DMS114 treated with DMSO at 0.1 percent for 48 hours (cell line): ENCODE data around the gene ANKK1.

Source experiments
- DNase-seq: peaks from one replicate; lab custom pipeline; 2025; ENCODE audit not compliant: unreplicated experiment; lab: John Stamatoyannopoulos, UW

Gene ANKK1

DNA sequence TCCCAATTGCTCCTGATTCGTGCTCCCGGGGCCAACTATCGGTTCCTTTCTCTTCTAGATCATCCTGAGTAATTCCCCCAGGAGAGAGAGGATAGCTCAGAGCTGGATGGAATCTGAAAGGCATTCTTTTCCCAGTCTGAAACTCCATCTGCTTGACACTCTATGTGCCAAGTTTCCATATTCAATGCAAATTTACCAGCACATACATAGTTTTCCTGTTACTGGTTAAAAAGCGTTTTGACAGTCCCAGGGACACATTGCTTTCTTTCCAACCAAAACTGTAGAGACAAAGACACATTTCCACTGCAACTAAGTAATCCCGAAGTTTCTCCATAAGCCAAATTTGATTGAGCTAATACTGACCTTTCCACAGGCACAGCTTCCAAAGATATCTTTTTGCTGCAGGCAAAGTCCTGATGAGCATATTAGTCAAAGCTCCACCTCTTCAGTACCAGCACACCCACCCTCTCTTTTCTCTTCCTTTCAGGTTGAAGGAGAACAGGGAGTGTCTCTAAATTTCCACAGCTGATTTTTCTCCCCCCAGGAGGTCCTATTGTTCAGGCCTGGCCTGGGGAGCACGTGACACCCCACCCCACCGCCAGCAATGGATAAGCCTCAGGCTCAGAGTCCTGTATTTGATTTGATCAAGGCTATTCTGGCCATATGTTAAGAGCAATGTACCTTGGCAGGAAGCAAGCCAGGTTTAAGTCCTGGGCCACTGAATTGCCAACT, 9.7 kb upstream of the ANKK1 start:
- no peak for DNase-seq

DNA sequence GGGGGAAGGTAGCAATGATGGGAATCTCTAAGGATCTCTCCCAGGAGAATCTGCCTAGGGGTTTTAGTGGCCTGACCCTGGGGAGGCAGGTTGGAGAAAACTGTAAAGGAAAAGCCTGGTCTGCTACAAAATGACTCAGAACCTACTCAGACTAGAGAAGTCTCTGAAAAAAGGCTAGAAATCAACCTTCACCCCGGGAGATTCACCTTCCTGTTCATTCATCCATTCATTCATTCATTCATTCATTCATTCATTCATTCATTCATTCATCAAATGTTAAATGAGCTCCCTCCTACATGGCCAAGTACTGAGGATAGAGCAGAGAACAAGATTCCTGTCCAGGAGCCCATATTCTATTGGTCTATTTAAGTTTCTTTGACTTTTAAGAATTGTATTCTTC, 8.9 kb upstream of the ANKK1 start:
- no peak for DNase-seq

DNA sequence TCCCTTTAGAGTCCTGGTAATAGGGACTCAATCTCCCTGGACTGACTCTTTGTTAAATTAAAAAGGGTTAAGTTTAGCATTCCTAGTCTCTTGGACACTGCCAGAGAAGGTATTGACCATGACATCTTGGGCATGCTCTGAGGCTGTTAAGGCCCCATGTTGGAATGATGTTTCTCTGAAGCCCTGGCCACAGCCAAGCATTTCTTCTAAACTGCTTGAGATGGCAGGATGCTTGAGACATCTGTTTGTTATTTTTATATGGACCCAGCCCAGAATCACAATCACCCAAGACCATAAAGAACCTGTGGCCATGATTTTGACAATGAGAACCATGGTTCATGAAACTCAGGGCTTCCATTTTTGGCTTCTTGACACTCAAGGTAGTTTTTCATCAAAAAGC, 5.5 kb upstream of the ANKK1 start:
- DNase-seq: no peak

DNA sequence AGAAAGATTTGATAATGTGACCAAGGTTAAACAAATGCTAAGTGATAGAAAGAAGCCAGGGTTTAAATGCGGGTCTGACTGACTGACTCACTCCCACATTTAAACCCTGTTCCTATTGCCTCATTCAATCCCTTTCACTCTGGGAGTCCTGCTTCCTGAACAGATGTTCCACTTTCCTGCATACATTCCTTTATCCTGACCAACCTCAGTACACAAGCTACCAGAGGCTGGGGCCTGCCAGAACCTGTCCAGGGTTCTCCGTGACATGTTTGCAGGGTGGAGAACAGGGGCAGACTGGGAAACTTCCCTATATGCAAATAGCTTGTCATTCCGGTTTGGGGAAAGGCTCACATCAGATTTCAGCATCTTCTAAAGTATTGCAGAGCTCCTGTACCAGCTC, 3.0 kb upstream of the ANKK1 start:
- no peak for DNase-seq

- DNase-seq: no peak
Observed at GRCh38 chr11:113385749-113386148, 1.8 kb upstream of the ANKK1 start.

GRCh38 chr11:113386866-113387265, 713 bp upstream of the ANKK1 start:
- no peak for DNase-seq

DNA sequence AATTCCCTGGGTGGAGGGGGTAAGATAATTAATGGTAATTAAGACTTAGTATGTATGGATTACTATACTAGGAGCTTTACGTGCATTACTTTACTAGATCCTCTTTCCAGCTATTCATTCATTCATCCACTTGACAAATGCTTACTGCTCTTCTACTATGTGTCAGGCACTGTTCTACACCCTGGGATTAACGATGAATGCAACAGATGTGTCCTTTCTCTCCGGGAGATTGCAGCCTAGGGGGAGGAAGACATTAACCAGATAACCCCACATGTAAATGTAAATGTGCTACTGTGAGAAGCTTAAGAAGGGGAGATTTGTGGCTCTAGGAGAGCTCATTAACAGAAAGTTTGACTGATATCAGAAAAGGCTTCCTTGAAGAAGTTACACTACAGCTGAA, 1.7 kb downstream of the ANKK1 start:
- no peak for DNase-seq

GRCh38 chr11:113392236-113392921, 4.8 kb downstream of the ANKK1 start:
- DNase-seq: no peak

DNA sequence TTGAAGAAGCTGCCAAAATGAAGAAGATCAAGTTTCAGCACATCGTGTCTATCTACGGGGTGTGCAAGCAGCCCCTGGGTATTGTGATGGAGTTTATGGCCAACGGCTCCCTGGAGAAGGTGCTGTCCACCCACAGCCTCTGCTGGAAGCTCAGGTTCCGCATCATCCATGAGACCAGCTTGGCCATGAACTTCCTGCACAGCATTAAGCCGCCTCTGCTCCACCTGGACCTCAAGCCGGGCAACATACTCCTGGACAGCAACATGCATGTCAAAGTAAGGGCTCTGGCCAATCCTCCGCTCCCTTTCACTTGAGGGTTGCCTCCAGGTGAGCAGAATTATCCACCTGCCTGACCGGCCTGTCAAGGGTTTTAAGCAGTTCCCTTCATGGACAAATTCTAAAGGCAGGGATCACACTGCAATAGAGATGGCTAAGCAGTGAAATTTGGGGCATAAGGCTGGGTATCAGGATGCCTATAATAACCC, 6.0 kb downstream of the ANKK1 start:
- no peak for DNase-seq

DNA sequence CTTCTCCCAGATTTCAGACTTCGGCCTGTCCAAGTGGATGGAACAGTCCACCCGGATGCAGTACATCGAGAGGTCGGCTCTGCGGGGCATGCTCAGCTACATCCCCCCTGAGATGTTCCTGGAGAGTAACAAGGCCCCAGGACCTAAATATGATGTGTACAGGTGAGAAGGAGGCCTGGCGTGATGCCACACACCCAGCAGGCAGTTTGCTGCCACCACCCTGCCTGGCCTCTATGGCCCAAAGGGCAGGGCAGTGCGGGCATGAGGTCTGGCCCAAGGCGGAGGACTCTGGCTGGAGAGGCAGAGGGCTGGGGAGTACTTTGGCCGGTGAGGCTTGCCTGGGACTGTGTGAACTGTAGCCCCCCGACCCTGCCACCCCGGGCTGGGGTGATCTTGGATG, 7.3 kb downstream of the ANKK1 start:
- no peak for DNase-seq

GRCh38 chr11:113395782-113396336, 8.3 kb downstream of the ANKK1 start:
- no peak for DNase-seq

- DNase-seq: no peak
Observed at GRCh38 chr11:113396690-113397089, 9.1 kb downstream of the ANKK1 start.

- no peak for DNase-seq
Observed at GRCh38 chr11:113397212-113397611, 9.6 kb downstream of the ANKK1 start.

DNA sequence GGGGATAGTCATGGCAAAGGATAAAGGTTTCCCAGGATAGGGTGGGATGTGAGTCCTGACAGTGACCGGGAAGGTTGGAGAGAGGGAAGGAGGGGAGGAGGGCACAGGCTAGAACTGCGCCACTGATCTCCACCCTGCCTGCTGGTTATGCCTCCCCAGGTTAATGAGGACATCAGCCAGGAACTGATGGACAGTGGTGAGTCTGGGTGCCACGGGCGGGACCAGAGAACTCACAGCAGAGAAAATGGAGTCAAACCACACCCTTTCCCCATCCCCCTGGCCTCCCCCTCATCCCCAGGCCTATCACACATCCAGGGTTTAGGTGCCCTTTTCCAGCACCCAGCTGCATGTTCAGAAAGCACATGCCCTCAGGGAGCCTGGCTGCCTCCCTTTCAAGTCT, 10.2 kb downstream of the ANKK1 start:
- DNase-seq: no peak

DNA sequence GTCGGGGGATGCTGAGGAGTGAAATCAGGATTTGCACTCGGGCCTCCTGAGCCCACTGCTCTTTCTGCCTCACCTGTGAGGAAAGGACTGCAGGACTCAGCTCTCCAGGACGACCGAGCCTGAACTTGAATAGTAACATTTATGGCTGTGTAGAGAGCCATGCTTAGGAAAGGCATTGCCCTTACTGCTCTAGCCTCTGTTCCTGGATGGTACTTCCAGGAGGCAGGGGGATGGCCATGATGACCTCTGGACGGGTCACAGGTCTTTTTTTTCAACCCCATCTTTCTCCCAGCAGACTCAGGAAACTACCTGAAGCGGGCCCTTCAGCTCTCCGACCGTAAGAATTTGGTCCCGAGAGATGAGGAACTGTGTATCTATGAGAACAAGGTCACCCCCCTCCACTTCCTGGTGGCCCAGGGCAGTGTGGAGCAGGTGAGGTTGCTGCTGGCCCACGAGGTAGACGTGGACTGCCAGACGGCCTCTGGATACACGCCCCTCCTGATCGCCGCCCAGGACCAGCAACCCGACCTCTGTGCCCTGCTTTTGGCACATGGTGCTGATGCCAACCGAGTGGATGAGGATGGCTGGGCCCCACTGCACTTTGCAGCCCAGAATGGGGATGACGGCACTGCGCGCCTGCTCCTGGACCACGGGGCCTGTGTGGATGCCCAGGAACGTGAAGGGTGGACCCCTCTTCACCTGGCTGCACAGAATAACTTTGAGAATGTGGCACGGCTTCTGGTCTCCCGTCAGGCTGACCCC, 11.3 kb downstream of the ANKK1 start:
- DNase-seq: no peak

GRCh38 chr11:113400631-113401230, 13.2 kb downstream of the ANKK1 start:
- DNase-seq: no peak

- DNase-seq: no peak
Observed at GRCh38 chr11:113401718-113402117, 14.1 kb downstream of the ANKK1 start.

- DNase-seq: no peak
Observed at GRCh38 chr11:113404859-113405430, 17.4 kb downstream of the ANKK1 start.

DNA sequence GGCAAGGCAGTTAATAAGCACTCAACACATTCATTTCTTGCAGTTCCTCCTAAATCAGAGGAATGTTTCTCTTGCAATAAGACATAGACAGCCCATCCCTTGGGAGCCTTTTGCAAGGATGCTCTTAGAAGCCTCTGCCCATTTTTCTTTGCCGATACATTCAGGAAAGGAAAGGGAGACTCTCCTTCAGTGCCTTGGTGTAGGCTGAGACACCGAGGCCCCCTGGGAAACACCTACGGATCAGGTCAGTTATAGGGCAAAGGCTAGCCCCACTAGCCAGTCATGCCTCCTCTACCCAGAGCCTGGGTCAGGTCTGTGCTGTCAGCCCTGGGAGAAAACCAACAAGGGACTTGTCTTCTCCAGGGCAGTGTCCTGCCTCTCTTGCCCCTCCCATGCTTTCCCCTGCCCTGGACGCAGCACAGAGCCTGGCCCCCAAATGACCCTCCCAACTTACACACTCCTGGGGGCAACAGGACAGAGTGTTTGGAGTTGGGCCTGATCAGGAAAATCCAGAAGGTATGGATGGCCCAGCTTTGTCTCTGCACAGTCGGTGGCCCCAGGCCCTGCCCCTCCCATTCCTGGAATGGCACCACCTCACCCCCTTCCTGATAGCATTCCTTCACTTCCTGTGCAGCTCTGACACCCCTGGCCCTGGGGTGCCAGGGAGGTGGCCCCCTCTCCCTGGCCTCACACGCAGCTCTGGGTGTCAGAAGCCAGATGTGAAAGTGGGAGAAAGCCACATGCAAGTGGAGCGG, 18.3 kb downstream of the ANKK1 start:
- no peak for DNase-seq

- no peak for DNase-seq
Observed at GRCh38 chr11:113407163-113407562, 19.6 kb downstream of the ANKK1 start.
